RKO (cell line): ENCODE measurements around the gene WNT7A.
A peak's percentile ranks its signal among the peaks of the same experiment; 100 is the strongest.

Experiments used
- DNase-seq: peaks from one replicate; pipeline ENCODE4 v3.0.0-alpha.2; 2016; ENCODE audit warnings: low spot score

Gene WNT7A

DNA sequence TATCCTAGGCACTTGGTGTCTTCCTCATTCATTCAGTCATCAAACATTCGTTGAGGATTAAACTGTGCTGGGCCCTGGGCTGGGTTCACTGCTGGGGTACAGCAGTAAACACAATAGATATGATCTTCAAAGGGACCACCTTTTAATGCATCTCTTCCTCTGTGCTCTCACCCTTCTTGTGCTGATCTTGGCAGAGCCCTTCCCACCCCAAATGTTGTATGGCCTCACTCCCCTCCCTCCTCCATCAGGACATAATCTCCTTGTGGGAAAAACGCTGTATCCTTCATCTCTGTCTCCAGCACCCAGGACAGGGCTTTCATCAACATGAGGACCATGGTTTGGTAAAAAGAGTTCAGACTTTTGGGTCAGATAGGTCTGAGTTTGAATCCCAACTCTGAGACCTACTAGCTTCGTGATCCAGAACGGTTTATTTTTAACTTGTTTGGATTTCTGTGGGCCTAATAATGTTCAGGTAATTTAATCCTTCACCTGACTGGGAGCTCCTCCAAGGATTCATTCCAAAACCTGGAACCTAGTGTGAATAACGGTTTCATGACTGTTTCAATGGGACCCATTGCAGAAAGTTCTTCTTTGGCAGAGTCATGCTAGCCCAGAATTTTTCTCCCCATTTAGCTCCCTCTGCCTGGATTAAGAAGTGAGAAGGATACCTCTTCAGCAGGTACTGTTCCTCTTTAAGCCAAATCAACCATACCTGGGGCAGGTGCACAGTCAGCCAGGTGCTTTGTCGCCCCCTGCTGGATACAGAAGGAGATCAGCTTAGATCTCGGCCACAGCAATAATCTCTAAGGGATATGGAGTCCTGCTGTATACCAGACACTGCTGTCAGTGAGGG is 5.2 kb upstream of the WNT7A start:
- peak; percentile 14 for DNase-seq

DNA sequence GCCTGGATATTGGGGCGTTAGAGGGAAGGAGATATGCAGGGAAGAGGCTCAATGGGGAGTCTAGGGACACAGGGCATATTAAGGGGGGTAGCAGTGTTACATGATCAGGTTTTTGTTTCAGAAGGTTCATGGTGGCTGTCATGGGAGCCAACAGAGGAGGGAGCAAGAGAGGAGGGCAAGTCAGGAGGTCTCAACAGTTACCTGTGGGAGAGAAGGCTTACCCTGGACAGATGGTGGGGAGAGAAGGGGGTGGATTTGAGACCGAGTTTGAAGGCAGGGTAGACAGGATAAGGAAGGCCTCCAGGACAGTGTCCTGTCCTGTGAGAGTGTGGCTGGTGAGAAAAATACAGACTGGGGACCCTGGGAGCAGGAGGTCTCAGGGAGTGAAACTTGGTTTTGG is 3.8 kb upstream of the WNT7A start:
- no peak for DNase-seq

DNA sequence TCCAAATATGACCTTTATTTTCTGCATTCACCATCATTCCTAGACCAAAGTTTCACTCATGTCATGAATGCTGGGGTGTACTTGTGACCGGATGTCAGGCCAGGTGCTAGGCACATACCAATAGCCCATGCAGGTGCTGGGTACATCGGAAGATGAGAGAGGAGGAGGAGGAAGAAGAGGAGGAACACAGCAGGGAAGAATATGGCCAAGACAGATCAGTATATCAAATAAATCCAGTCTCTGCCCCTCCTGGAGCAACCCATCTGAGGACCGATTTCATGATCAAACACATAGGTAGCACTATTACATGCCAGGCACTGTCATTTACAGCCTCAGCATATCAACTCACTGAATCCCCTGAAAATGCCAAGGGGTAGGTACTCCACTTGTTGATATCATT is 3.0 kb upstream of the WNT7A start:
- no peak for DNase-seq

- DNase-seq, result no peak
Observed at GRCh38 chr3:13881536-13882410, 1.9 kb upstream of the WNT7A start.

- no peak for DNase-seq
Observed at GRCh38 chr3:13880811-13881156, 913 bp upstream of the WNT7A start.

- DNase-seq, result no peak
Observed at GRCh38 chr3:13879102-13879945, 547 bp downstream of the WNT7A start.

DNA sequence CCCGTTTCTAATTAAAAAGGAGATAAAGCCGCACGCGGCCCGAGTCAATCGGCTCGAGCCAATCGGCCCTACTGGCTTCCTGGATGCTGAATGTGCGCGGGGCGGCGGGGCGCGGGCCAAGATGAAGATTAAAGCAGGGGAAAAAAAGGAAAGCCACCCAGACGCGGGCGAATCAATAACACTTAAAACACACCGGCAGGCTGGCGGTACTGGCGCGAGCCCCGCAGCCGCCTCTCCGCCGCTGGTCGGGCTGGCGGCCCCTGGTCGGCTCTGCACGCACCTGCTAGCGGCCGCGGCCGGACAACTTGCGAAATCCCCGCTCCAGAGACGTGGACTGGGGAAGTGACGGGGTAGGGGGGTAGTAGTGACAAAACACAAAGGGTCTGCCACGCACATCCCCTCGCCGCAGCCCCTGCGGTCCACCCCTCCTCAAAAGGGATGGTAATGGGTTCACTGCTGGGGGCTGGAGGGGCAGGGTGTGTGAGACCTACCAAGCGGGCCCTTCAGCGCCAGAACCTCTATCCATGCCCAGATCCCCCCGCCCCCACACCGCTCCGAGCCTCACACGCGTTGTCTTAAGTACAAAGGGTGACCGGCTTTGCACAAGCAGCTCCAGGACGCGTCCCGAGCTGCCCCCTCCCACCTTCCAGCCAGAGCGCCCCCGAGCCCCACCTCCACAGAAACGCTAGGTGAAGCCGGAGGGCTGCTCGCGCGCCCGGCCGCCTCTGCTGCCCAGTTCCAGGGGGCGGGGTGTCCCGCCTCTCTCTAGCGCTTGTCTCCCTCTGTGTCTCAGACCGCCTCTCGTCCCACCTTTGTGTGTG is 1.4 kb downstream of the WNT7A start:
- DNase-seq, result no peak

GRCh38 chr3:13877911-13878280 is 2.0 kb downstream of the WNT7A start:
- no peak for DNase-seq

DNA sequence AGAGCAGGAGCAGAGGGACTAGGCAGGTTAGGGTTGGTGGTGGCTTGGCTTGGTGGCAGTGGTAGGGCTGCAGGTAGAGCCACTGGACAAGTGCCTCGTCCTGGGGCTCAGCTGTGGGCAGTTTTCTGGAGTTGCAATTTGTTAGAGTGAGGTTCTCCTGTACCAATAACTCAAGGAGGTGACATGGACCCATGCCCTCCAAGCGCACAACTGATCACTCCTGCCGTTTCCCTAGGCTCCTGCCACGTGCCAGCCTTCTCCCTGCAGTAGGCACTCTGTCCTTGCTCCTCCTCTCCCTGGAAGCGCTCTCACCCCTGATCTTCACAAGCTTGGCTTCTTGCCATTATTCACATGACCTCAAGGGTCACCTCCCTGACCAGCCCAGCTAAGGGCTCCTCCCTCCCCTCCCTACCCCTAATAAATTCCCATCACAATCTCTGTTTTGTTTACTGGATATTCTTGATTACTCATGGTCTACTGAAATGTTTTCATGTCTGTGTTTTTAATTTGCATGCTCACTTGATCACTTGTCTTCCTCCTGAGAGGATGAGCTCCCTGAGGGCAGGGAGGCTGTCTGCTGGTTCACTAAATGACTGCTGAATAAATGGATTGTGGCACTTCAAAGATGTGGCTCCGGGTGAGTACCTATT is 3.3 kb downstream of the WNT7A start:
- no peak for DNase-seq

DNA sequence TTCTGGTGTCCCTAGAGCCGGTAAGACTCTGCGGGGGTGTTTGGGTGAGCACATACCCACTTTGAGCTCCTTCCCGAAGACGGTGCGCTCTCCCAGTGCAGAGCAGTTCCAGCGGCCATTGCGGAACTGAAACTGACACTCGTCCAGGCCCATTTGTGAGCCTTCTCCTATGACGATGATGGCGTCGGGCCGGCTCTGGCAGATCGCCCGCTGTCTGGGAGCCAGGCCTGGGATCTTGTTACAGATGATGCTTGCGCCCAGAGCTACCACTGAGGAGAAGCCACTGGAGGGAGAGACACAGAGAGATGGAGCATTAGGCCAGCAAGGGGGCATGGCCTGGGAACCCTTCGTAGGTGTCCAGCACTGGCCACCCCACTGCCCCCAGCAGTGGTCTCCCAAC is 5.0 kb downstream of the WNT7A start:
- no peak for DNase-seq

- DNase-seq, result no peak
Observed at GRCh38 chr3:13873818-13874217, 6.1 kb downstream of the WNT7A start.

DNA sequence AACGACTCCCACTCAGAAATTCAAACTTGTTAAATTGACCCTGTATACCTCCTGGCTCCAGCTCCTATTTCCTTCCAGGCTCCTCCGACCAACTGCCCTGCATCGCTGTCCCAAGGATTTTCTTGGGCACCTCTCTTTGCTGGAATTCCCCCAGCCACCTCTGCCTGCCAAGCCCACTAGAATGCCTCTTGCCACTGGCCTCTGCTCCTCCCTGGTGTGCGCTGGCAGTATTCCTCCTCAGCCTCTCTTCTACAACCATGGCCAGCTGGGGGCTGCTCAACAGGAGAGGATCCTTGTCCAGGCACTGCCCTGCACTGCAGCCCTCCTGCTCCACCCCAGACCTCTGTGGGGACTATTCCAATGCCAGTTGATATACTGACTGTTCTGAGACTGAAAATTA is 7.4 kb downstream of the WNT7A start:
- no peak for DNase-seq

DNA sequence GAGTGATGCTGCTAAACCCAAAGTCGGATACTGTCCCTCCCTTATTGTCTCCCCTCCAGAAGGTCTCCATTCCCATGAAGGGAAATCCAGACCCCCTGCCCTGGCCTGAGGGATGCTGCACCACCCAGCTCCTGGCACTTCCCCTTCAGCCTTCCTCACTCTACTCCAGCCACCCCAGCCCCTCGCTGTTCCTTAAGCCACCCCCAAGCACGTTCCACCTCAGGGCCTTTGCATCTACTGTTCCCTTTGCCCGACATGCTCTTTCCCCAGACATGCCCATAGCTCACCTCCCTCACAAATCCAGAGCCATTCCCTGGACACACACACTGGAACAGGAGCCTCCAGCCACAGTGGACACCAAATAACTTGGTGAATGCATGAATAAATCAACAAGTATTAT is 8.1 kb downstream of the WNT7A start:
- DNase-seq, result no peak

GRCh38 chr3:13870902-13871301 is 9.0 kb downstream of the WNT7A start:
- no peak for DNase-seq

DNA sequence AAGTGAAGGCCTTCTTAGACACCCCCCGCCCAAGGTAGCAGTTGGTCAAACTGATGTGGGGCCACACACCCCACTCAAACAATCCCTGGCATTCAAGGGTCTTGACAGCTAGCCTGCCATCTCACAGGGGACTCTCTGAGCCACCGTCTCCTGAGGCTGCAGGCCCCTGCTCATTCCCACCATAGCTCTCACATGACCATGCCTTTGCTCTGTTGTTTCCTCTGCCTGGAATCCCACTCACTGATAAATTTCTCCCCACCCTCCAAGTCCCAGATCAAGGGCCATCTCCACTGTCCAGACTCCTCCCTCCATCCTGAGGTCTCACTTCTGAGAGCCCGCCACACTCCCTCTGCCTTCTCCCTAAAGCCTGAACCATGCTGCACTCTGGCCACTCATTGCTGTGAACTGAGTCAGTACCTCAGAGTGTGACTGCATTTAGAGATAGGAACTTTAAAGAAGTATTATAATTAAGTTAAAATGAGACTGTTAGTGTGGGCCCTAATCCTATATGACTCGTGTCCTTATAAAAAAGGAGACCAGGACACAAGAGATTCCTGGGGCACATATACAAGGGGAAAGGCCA is 10.0 kb downstream of the WNT7A start:
- peak; percentile 12 for DNase-seq

- DNase-seq, result no peak
Observed at GRCh38 chr3:13868844-13869724, 10.8 kb downstream of the WNT7A start.

GRCh38 chr3:13867732-13868131 is 12.1 kb downstream of the WNT7A start:
- DNase-seq, result no peak

DNA sequence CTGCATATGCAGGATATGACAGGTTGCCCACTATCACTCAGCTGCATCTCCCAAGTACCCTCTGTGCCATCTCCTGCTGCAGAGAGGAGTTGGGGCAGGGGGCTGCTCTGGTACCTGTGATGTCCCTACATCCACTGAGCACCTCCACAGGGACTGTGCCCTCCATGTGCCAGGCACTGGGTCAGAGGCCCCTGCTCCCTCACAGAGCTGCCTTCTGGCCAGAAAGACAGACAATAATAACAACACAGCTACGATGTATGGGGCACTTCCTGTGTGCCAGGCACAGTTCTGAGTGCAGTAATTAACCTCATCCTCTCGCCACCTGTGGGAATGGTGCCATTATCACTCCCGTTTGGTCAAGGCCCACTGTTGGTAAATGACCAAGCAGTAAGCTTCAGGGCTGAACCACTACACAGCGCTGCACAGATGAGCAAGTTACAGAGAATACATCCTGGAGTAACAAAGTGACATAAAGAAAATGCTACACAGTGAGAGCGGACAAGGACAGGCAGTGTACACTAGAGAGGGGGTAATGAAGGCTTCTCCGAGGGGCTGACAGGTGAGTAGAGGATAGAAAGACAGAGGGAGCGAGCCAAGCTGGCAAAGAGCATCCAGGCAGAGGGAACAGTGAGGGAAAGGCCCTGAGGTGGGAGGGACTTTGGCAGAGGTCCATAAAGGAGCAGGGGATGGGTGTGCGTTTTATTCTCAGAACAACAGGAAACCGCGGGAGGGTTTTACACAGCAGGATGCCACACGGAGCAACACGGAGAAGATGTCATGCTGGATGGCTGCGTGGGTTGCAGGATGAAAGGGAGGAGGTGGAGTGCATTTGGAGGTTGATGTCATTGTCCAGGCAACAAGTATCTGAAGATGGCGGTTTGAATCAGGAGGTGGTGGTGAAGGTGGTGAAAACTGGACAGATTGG is 13.6 kb downstream of the WNT7A start:
- DNase-seq, result no peak

- no peak for DNase-seq
Observed at GRCh38 chr3:13865581-13865980, 14.3 kb downstream of the WNT7A start.
